ENCODE data around the gene GAS2L1. TPM values are rescaled to one million over a fixed set of nuclear protein-coding genes. Genes with fewer than 3 reads are reported as not detected.

GAS2L1 gene
- polyA plus RNA-seq, 1 donor from 2014 or later: 0.77 TPM

DNA sequence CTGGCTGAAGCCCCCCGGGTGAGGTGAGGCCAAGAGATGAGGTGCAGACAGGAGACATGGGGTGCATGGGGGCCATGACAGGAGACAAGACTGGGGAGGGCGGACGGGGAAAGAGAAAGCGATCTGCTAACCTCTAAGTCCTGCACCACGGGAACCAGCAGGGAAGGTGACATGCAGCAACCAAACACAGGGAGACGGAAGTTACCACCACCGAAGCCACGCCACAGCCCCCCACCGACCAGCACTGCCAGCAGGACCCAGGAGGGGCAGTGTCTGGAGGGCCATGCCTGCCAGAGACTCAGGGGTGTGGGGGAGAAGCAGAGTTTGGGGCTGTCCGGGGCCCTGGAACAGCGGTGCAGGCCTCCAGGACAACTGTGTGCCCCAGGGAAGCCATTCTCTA lies 23.1 kb downstream of the GAS2L1 start:
- Histone ChIP-seq H3K79me2 (replicated peaks; ENCODE audit: insufficient read depth, low read length) (no peaks in the 10 kb centered on the region), H2AFZ (ENCODE audit: low read depth, low read length) (no peak overlapping the region), H3K27me3 (ENCODE audit: insufficient read depth, low read depth, low read length) (no peaks in the 10 kb centered on the region), H3K9me2 (ENCODE audit: insufficient read depth, low read length) (no peaks in the 10 kb centered on the region), H3F3A (ENCODE audit: insufficient read depth, low read length, poor library complexity, severe bottlenecking) (no peaks in the 10 kb centered on the region), H3K9me3 (ENCODE audit: low read length) (no peaks in the 10 kb centered on the region), H4K20me1 (ENCODE audit: insufficient read depth) (no peaks in the 10 kb centered on the region), H3K36me3 (ENCODE audit: insufficient read depth, low read length) (no peaks in the 10 kb centered on the region), H3K27ac (ENCODE audit: low read length) (no peak overlapping the region), H3K4me2 (ENCODE audit: low read length) (no peak overlapping the region), H3K4me3 (ENCODE audit: low read length) (no peak overlapping the region), H3K9ac (ENCODE audit: low read length) (no peak overlapping the region)
- no peak for TF ChIP-seq SMC3 (conservative IDR thresholded peaks at IDR 0.05; ENCODE audit: poor library complexity)
- no peak for TF ChIP-seq EZH2 (IDR thresholded peaks at IDR 0.05; ENCODE audit: borderline replicate concordance, insufficient read depth, low read length, poor library complexity, severe bottlenecking)
- no peak for TF ChIP-seq TAF1 (IDR thresholded peaks at IDR 0.05; ENCODE audit: low read depth)

DNA sequence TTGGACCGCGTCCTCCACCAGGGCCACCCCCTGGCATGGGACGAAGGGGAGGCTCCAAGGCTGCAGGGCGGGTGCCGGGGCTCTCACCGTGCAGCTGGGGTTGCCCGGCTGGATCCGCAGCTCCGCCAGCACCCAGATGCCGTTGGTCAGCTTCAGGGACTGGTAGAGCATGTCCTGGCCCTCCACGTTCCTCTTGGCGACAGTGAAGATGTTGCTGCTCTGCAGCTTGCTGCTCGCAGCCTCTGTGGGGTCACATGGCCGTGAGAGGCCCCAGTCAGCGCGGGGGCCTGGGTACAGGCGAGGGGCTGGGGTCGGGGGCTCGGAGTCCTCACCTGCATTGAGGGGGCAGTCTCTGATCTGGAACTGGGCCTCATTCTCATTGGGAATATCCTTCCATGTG lies 23.8 kb downstream of the GAS2L1 start:
- Histone ChIP-seq H3K36me3 (ENCODE audit: insufficient read depth, low read length) (no peaks in the 10 kb centered on the region), H3K9me3 (ENCODE audit: low read length) (no peaks in the 10 kb centered on the region), H3K4me3 (ENCODE audit: low read length) (no peak overlapping the region), H4K20me1 (ENCODE audit: insufficient read depth) (no peaks in the 10 kb centered on the region), H2AFZ (ENCODE audit: low read depth, low read length) (no peak overlapping the region), H3K79me2 (replicated peaks; ENCODE audit: insufficient read depth, low read length) (no peaks in the 10 kb centered on the region), H3F3A (ENCODE audit: insufficient read depth, low read length, poor library complexity, severe bottlenecking) (no peaks in the 10 kb centered on the region), H3K27me3 (ENCODE audit: insufficient read depth, low read depth, low read length) (no peaks in the 10 kb centered on the region), H3K4me2 (ENCODE audit: low read length) (no peak overlapping the region), H3K27ac (ENCODE audit: low read length) (no peak overlapping the region), H3K9me2 (ENCODE audit: insufficient read depth, low read length) (no peaks in the 10 kb centered on the region), H3K9ac (ENCODE audit: low read length) (no peak overlapping the region)
- no peak for TF ChIP-seq RAD21 (conservative IDR thresholded peaks at IDR 0.05)
- TF ChIP-seq, protein P1, sequence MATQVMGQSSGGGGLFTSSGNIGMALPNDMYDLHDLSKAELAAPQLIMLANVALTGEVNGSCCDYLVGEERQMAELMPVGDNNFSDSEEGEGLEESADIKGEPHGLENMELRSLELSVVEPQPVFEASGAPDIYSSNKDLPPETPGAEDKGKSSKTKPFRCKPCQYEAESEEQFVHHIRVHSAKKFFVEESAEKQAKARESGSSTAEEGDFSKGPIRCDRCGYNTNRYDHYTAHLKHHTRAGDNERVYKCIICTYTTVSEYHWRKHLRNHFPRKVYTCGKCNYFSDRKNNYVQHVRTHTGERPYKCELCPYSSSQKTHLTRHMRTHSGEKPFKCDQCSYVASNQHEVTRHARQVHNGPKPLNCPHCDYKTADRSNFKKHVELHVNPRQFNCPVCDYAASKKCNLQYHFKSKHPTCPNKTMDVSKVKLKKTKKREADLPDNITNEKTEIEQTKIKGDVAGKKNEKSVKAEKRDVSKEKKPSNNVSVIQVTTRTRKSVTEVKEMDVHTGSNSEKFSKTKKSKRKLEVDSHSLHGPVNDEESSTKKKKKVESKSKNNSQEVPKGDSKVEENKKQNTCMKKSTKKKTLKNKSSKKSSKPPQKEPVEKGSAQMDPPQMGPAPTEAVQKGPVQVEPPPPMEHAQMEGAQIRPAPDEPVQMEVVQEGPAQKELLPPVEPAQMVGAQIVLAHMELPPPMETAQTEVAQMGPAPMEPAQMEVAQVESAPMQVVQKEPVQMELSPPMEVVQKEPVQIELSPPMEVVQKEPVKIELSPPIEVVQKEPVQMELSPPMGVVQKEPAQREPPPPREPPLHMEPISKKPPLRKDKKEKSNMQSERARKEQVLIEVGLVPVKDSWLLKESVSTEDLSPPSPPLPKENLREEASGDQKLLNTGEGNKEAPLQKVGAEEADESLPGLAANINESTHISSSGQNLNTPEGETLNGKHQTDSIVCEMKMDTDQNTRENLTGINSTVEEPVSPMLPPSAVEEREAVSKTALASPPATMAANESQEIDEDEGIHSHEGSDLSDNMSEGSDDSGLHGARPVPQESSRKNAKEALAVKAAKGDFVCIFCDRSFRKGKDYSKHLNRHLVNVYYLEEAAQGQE (IDR thresholded peaks at IDR 0.05; ENCODE audit: borderline replicate concordance): no peak
- no peak for TF ChIP-seq EZH2 (IDR thresholded peaks at IDR 0.05; ENCODE audit: borderline replicate concordance, insufficient read depth, low read length, poor library complexity, severe bottlenecking)
- no peak for TF ChIP-seq TAF1 (IDR thresholded peaks at IDR 0.05; ENCODE audit: low read depth)
- TF ChIP-seq POLR2AphosphoS5 (IDR thresholded peaks at IDR 0.05): no peak
- TF ChIP-seq MXI1 (conservative IDR thresholded peaks at IDR 0.05; ENCODE audit: poor library complexity, severe bottlenecking): no peak
- TF ChIP-seq EP300 (conservative IDR thresholded peaks at IDR 0.05; ENCODE audit: poor library complexity, severe bottlenecking): no peak
- TF ChIP-seq, protein P2, sequence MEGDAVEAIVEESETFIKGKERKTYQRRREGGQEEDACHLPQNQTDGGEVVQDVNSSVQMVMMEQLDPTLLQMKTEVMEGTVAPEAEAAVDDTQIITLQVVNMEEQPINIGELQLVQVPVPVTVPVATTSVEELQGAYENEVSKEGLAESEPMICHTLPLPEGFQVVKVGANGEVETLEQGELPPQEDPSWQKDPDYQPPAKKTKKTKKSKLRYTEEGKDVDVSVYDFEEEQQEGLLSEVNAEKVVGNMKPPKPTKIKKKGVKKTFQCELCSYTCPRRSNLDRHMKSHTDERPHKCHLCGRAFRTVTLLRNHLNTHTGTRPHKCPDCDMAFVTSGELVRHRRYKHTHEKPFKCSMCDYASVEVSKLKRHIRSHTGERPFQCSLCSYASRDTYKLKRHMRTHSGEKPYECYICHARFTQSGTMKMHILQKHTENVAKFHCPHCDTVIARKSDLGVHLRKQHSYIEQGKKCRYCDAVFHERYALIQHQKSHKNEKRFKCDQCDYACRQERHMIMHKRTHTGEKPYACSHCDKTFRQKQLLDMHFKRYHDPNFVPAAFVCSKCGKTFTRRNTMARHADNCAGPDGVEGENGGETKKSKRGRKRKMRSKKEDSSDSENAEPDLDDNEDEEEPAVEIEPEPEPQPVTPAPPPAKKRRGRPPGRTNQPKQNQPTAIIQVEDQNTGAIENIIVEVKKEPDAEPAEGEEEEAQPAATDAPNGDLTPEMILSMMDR (IDR thresholded peaks at IDR 0.05; ENCODE audit: poor library complexity, severe bottlenecking): no peak
- no peak for TF ChIP-seq SMC3 (conservative IDR thresholded peaks at IDR 0.05; ENCODE audit: poor library complexity)

DNA sequence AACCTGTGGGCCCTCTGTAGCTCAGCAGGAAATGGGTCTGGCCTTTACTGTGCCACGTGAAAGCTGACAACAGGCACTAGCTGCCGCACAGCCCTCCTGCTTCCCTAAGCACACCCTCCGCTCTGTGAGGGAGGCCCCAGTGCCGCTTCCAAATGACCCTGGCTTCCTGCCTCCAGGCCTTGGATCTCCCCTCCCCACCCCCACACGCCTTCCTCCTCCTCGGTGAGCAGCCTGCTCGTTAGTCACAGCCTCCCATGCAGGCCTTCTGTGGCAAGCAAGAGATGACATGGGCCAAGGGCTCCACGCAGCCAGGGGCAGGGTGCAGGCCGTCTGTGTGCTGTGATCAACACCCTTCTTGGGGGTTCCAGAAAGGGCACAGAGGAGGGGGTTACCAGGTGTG lies 24.3 kb downstream of the GAS2L1 start:
- no peaks in the 10 kb centered on the region for H3K36me3 ChIP-seq (ENCODE audit: insufficient read depth, low read length)
- H3K27me3 ChIP-seq (ENCODE audit: insufficient read depth, low read depth, low read length): no peaks in the 10 kb centered on the region
- no peaks in the 10 kb centered on the region for H4K20me1 ChIP-seq (ENCODE audit: insufficient read depth)
- no peaks in the 10 kb centered on the region for H3K79me2 ChIP-seq (replicated peaks; ENCODE audit: insufficient read depth, low read length)
- H3K4me3 ChIP-seq (ENCODE audit: low read length): no peak overlapping the region
- H3K9me3 ChIP-seq (ENCODE audit: low read length): no peaks in the 10 kb centered on the region
- no peak overlapping the region for H3K4me2 ChIP-seq (ENCODE audit: low read length)
- H3F3A ChIP-seq (ENCODE audit: insufficient read depth, low read length, poor library complexity, severe bottlenecking): no peaks in the 10 kb centered on the region
- no peaks in the 10 kb centered on the region for H3K9me2 ChIP-seq (ENCODE audit: insufficient read depth, low read length)
- H2AFZ ChIP-seq (ENCODE audit: low read depth, low read length): no peak overlapping the region
- no peak overlapping the region for H3K9ac ChIP-seq (ENCODE audit: low read length)
- no peak overlapping the region for H3K27ac ChIP-seq (ENCODE audit: low read length)
- no peak for TF ChIP-seq TAF1 (IDR thresholded peaks at IDR 0.05; ENCODE audit: low read depth)
- TF ChIP-seq POLR2AphosphoS5 (IDR thresholded peaks at IDR 0.05): no peak
- TF ChIP-seq, protein P2 (IDR thresholded peaks at IDR 0.05; ENCODE audit: poor library complexity, severe bottlenecking): no peak
- no peak for TF ChIP-seq MXI1 (conservative IDR thresholded peaks at IDR 0.05; ENCODE audit: poor library complexity, severe bottlenecking)
- TF ChIP-seq RAD21 (conservative IDR thresholded peaks at IDR 0.05): no peak
- no peak for TF ChIP-seq EZH2 (IDR thresholded peaks at IDR 0.05; ENCODE audit: borderline replicate concordance, insufficient read depth, low read length, poor library complexity, severe bottlenecking)
- TF ChIP-seq EP300 (conservative IDR thresholded peaks at IDR 0.05; ENCODE audit: poor library complexity, severe bottlenecking): no peak
- TF ChIP-seq, protein P1 (IDR thresholded peaks at IDR 0.05; ENCODE audit: borderline replicate concordance): no peak
- TF ChIP-seq SMC3 (conservative IDR thresholded peaks at IDR 0.05; ENCODE audit: poor library complexity): no peak
